ENCODE measurements around the gene UTS2. TPM values are rescaled to one million over a fixed set of nuclear protein-coding genes. Genes with fewer than 3 reads are reported as not detected.

UTS2 gene
- total and polyA plus RNA-seq, 12 donors: 0.65 to 54.3 (median 6.7) TPM; not detected in 6

- Histone ChIP-seq H3K9me3 (replicated peaks in 1 of 3) (no peaks in the 10 kb centered on the region), H3K27me3 (peaks cover 12% of the 10 kb centered on the region), H3K36me3 (replicated peaks in 1 of 2) (no peaks in the 10 kb centered on the region), H3K4me1 (replicated peaks in 1 of 2) (no peaks in the 10 kb centered on the region), H3K4me3 (no peak overlapping the region), H3K27ac (no peak overlapping the region)
- no peak for DNase-seq
- intact Hi-C loops (cut with DNase I): no loop called here
- TF ChIP-seq CTCF (IDR thresholded peaks at IDR 0.05) (no peak), POLR2A (IDR thresholded peaks at IDR 0.05) (no peak)
- 73 to 75% (median 74%) methylated on average over 9 of the region's 9 CpGs for WGBS, 4 donors
These were observed 35.6 kb upstream of the UTS2 start for GRCh38 chr1:7888248-7889081.

- DNase-seq: peak in 1 of 7 donors; percentile 32
- Histone ChIP-seq H3K36me3 (replicated peaks in 1 of 2) (no peaks in the 10 kb centered on the region), H3K4me1 (replicated peaks in 1 of 2) (no peaks in the 10 kb centered on the region), H3K4me3 (no peak overlapping the region), H3K27me3 (peaks cover 12% of the 10 kb centered on the region), H3K9me3 (replicated peaks in 1 of 3) (no peaks in the 10 kb centered on the region), H3K27ac (no peak overlapping the region)
- TF ChIP-seq POLR2A (IDR thresholded peaks at IDR 0.05) (no peak), CTCF (IDR thresholded peaks at IDR 0.05) (no peak)
- WGBS, 4 donors: 44 to 66% (median 52%) methylated on average over 7 of the region's 7 CpGs
- intact Hi-C loops (cut with DNase I): no loop called here
These were observed 33.5 kb upstream of the UTS2 start for GRCh38 chr1:7886405-7886745.

- WGBS, 4 donors: 22 to 37% (median 30%) methylated on average over 20 to 26 of the region's 27 CpGs
- Histone ChIP-seq H3K36me3 (replicated peaks in 1 of 2) (no peaks in the 10 kb centered on the region), H3K4me1 (replicated peaks in 1 of 2) (no peaks in the 10 kb centered on the region), H3K4me3 (no peak overlapping the region), H3K27ac (no peak overlapping the region), H3K9me3 (replicated peaks in 1 of 3) (no peaks in the 10 kb centered on the region), H3K27me3 (peaks cover 12% of the 10 kb centered on the region)
- peak in 1 of 7 donors; percentile 18 for DNase-seq
- intact Hi-C loops (cut with DNase I): no loop called here
- TF ChIP-seq POLR2A (IDR thresholded peaks at IDR 0.05) (no peak), CTCF (IDR thresholded peaks at IDR 0.05) (no peak)
These were observed 32.9 kb upstream of the UTS2 start for GRCh38 chr1:7885513-7886404.

GRCh38 chr1:7884757-7885156 lies 31.9 kb upstream of the UTS2 start:
- DNase-seq: peak in 1 of 7 donors; percentile 9
- Histone ChIP-seq H3K27me3 (peaks cover 5% of the 10 kb centered on the region), H3K36me3 (replicated peaks in 1 of 2) (no peaks in the 10 kb centered on the region), H3K27ac (no peak overlapping the region), H3K9me3 (replicated peaks in 1 of 3) (no peaks in the 10 kb centered on the region), H3K4me3 (no peak overlapping the region), H3K4me1 (replicated peaks in 1 of 2) (no peaks in the 10 kb centered on the region)
- intact Hi-C loops (cut with DNase I): no loop called here
- TF ChIP-seq POLR2A (IDR thresholded peaks at IDR 0.05): no peak
- TF ChIP-seq CTCF (IDR thresholded peaks at IDR 0.05): no peak
- WGBS, 4 donors: 45 to 98% (median 92%) methylated on average over 1 of the region's 1 CpG

All from adrenal gland (tissue), 12 donors.